Measurements from ENCODE around the gene MICAL3.

The MICAL3 gene

GRCh38 chr22:17828502-17829080 lies 195.8 kb downstream of the MICAL3 start:
- DNase-seq, result no peak

- no peak for DNase-seq
These were observed 196.9 kb downstream of the MICAL3 start for GRCh38 chr22:17827466-17827865.

- DNase-seq, result no peak
These were observed 198.3 kb downstream of the MICAL3 start for GRCh38 chr22:17825876-17826550.

GRCh38 chr22:17824457-17824856 lies 199.9 kb downstream of the MICAL3 start:
- no peak for DNase-seq

GRCh38 chr22:17823964-17824363 lies 200.4 kb downstream of the MICAL3 start:
- no peak for DNase-seq

GRCh38 chr22:17823226-17823625 lies 201.1 kb downstream of the MICAL3 start:
- no peak for DNase-seq

- DNase-seq, result no peak
These were observed 202.3 kb downstream of the MICAL3 start for GRCh38 chr22:17822087-17822486.

GRCh38 chr22:17820879-17821439 lies 203.4 kb downstream of the MICAL3 start:
- DNase-seq, result peak; percentile 18

- DNase-seq, result no peak
These were observed 205.7 kb downstream of the MICAL3 start for GRCh38 chr22:17818649-17819048.

GRCh38 chr22:17818180-17818579 lies 206.2 kb downstream of the MICAL3 start:
- DNase-seq, result no peak

- DNase-seq, result no peak
These were observed 206.8 kb downstream of the MICAL3 start for GRCh38 chr22:17817511-17818065.

GRCh38 chr22:17817079-17817478 lies 207.3 kb downstream of the MICAL3 start:
- no peak for DNase-seq

GRCh38 chr22:17816649-17817048 lies 207.7 kb downstream of the MICAL3 start:
- DNase-seq, result no peak

GRCh38 chr22:17815703-17816254 lies 208.6 kb downstream of the MICAL3 start:
- DNase-seq, result no peak

- DNase-seq, result no peak
These were observed 209.5 kb downstream of the MICAL3 start for GRCh38 chr22:17814830-17815229.

- no peak for DNase-seq
These were observed 210.3 kb downstream of the MICAL3 start for GRCh38 chr22:17814084-17814483.

GRCh38 chr22:17811119-17811518 lies 213.2 kb downstream of the MICAL3 start:
- no peak for DNase-seq

- no peak for DNase-seq
These were observed 213.7 kb downstream of the MICAL3 start for GRCh38 chr22:17810570-17811116.

GRCh38 chr22:17808693-17809403 lies 215.5 kb downstream of the MICAL3 start:
- DNase-seq, result no peak

GRCh38 chr22:17807578-17808410 lies 216.6 kb downstream of the MICAL3 start:
- DNase-seq, result no peak

- no peak for DNase-seq
These were observed 217.3 kb downstream of the MICAL3 start for GRCh38 chr22:17807086-17807485.

GRCh38 chr22:17806437-17806836 lies 217.9 kb downstream of the MICAL3 start:
- DNase-seq, result no peak
